K562 (cell line): ENCODE measurements around the gene LUZP1. TPM values are rescaled to one million over a fixed set of nuclear protein-coding genes. Genes with fewer than 3 reads are reported as not detected.

Source experiments
- ATAC-seq: fragments of 200-7000 bp; cut with Tn5 transposase; 3 replicates; pipeline ENCODE4 v1.9.1; 2020; ENCODE audit warnings: moderate library complexity
- BruUV-seq: library from RNA; stranded (reverse); fragments of 400-500 nt; replicated peaks from 2 replicates; lab custom pipeline; 2021; lab: Mats Ljungman, UMichigan
- CTCF ChIA-PET: fragments of 300-600 bp; formaldehyde crosslinking; extraction: SDS; loops from one replicate; lab custom pipeline; 2021; ENCODE audit warnings: low intra/inter-chr PET ratio; lab: Yijun Ruan, JAX
- POLR2A ChIA-PET: fragments of 300-600, 350-650 bp; sonication (Branson Sonifier 250); formaldehyde crosslinking; extraction: SDS; loops from one replicate; lab custom pipeline; 2021; ENCODE audit warnings: antibody characterized with exemption, inconsistent platforms; lab: Yijun Ruan, JAX
- DNase-seq, 4 experiments: peaks; one replicate each; pipeline versions ENCODE4 v3.0.0 to v3.0.0-alpha.2; 2011 to 2018; ENCODE audit warnings: low spot score in 3 of 4, mixed read lengths in 3 of 4; ENCODE audit errors: extremely low read depth in 1 of 4
- FAIRE-seq: peaks from 2 replicates; lab custom pipeline; 2011; peaks lifted over from hg19 to GRCh38; lab: Jason Lieb, UNC
- H2AFZ ChIP-seq: 2 replicates; pipeline ENCODE4 v1.6.0; 2011; ENCODE audit warnings: low read depth, low read length, control low read depth, inconsistent platforms
- H3K27ac ChIP-seq: fragments of 200-600 bp; 3 replicates; pipeline ENCODE4 v1.8.0; 2011; ENCODE audit warnings: low read depth, mild to moderate bottlenecking, control low read depth, inconsistent platforms, low read length, moderate library complexity, mixed read lengths; ENCODE audit errors: extremely low read depth
- H3K27me3 ChIP-seq, 2 experiments: fragments of 300-600 bp in 1 of 2; 2 replicates in 1 of 2; 3 replicates in 1 of 2; pipeline versions ENCODE4 v1.6.0 to v1.8.0; 2011; ENCODE audit warnings: inconsistent platforms in 2 of 2, low read length in 2 of 2, mild to moderate bottlenecking in 1 of 2, mixed read lengths in 1 of 2, moderate library complexity in 1 of 2; ENCODE audit not compliant: control insufficient read depth in 2 of 2, insufficient read depth in 2 of 2
- H3K36me3 ChIP-seq: fragments of 300-600 bp; 3 replicates; pipeline ENCODE4 v1.8.0; 2011; ENCODE audit warnings: mild to moderate bottlenecking, low read length, inconsistent platforms; ENCODE audit not compliant: control insufficient read depth, insufficient read depth
- H3K4me1 ChIP-seq, 2 experiments: fragments of 200-600 bp in 1 of 2; replicated peaks in 1 of 2; 2 replicates in 1 of 2; 3 replicates in 1 of 2; pipeline versions ENCODE4 v1.5.1 to v1.8.0; 2011; ENCODE audit warnings: inconsistent platforms in 2 of 2, low read length in 2 of 2, mild to moderate bottlenecking in 1 of 2, mixed read lengths in 1 of 2, moderate library complexity in 1 of 2; ENCODE audit not compliant: control insufficient read depth in 2 of 2, insufficient read depth in 2 of 2
- H3K4me2 ChIP-seq: 2 replicates; pipeline ENCODE4 v1.6.1; 2011; ENCODE audit warnings: low read length, control low read depth, inconsistent platforms, mixed read lengths; ENCODE audit not compliant: insufficient read depth
- H3K4me3 ChIP-seq: fragments of 200-600 bp; sonication (generic), shearing (Covaris generic); 2 replicates; pipeline ENCODE4 v1.5.1; 2016; ENCODE audit warnings: control low read depth, inconsistent platforms
- H3K79me2 ChIP-seq: fragments of 200-600 bp; 3 replicates; pipeline ENCODE4 v1.8.0; 2011; ENCODE audit warnings: low read length, inconsistent platforms; ENCODE audit not compliant: control insufficient read depth, insufficient read depth
- H3K9ac ChIP-seq, 2 experiments: 2 replicates each; pipeline versions ENCODE4 v1.6.0 to v1.6.1; 2011; ENCODE audit warnings: low read depth in 2 of 2, low read length in 2 of 2, control low read depth in 1 of 2, inconsistent platforms in 1 of 2, mild to moderate bottlenecking in 1 of 2, mixed read lengths in 1 of 2; ENCODE audit not compliant: insufficient read depth in 1 of 2
- H3K9me1 ChIP-seq: one replicate; pipeline ENCODE4 v1.6.0; 2011; ENCODE audit warnings: inconsistent platforms, mild to moderate bottlenecking, low read length, moderate library complexity; ENCODE audit not compliant: control insufficient read depth, insufficient read depth
- H3K9me3 ChIP-seq: replicated peaks from 2 replicates; pipeline ENCODE4 v1.5.1; 2011; ENCODE audit warnings: low read depth, low read length, inconsistent platforms; ENCODE audit not compliant: control insufficient read depth, insufficient read depth
- H4K20me1 ChIP-seq: replicated peaks from 2 replicates; pipeline ENCODE4 v1.6.1; 2011; ENCODE audit warnings: low read length, inconsistent platforms, mixed read lengths; ENCODE audit not compliant: control insufficient read depth, insufficient read depth
- ELF1 ChIP-seq: fragments of 200-800 bp; sonication (Bioruptor generic); IDR thresholded peaks from 2 replicates; pipeline ENCODE4 v1.6.1; 2016; ENCODE audit warnings: missing genetic modification characterization, missing compliant biosample characterization
- EWSR1 ChIP-seq: fragments of 450-650 bp; IDR thresholded peaks from 2 replicates; pipeline ENCODE4 v1.6.1; 2018; ENCODE audit warnings: borderline replicate concordance, mild to moderate bottlenecking, low read depth, moderate library complexity; ENCODE audit not compliant: partially characterized antibody
- GABPB1 ChIP-seq: sonication (generic); formaldehyde crosslinking; IDR thresholded peaks from 2 replicates; pipeline ENCODE4 v1.8.0; 2022; ENCODE audit warnings: mild to moderate bottlenecking, missing genetic modification reagents
- NRF1 ChIP-seq, 2 experiments: fragments of 450-650 bp; IDR thresholded peaks in 1 of 2; conservative IDR thresholded peaks in 1 of 2; 2 replicates each; pipeline ENCODE4 v1.6.1; 2014; ENCODE audit warnings: mild to moderate bottlenecking in 2 of 2
- TFAP4 ChIP-seq: sonication (generic); formaldehyde crosslinking; IDR thresholded peaks from 2 replicates; pipeline ENCODE4 v1.8.0; 2022; ENCODE audit warnings: missing genetic modification reagents, mild to moderate bottlenecking, moderate library complexity, borderline replicate concordance
- ZBTB1 ChIP-seq: sonication (generic); formaldehyde crosslinking; IDR thresholded peaks from 2 replicates; pipeline ENCODE4 v1.8.1; 2023; ENCODE audit warnings: missing genetic modification reagents, low read depth, mild to moderate bottlenecking, borderline replicate concordance
- ZNF121 ChIP-seq: sonication (generic); formaldehyde crosslinking; conservative IDR thresholded peaks from 2 replicates; pipeline ENCODE4 v1.8.0; 2022; ENCODE audit warnings: missing genetic modification reagents
- ZNF212 ChIP-seq: fragments of 450-650 bp; formaldehyde crosslinking; IDR thresholded peaks from 2 replicates; pipeline ENCODE4 v1.4.0; 2020; ENCODE audit warnings: mild to moderate bottlenecking
- WGBS: fragments of 100-300 bp; shearing (Covaris generic); methylation state at CpG from one replicate; pipeline ENCODE4 v1.1.6; 2016; ENCODE audit warnings: low coverage, mixed read lengths; ENCODE audit not compliant: insufficient coverage; ENCODE audit errors: missing lambda C conversion rate; 5-methylcytosine and 5-hydroxymethylcytosine counted together
- in situ Hi-C: fragments of 300-500 bp; cut with MboI; formaldehyde crosslinking; loops from 4 replicates; pipeline ENCODE4 v1.15.0; 2018; ENCODE audit warnings: inconsistent platforms, mixed read lengths
- intact Hi-C: fragments of 100-400 bp; cut with micrococcal nuclease; formaldehyde crosslinking; loops from 2 replicates; pipeline ENCODE4 v1.14.2; 2022
- polyA plus RNA-seq, 8 experiments: library from polyadenylated mRNA; depleted of rRNA in 4 of 8; stranded (reverse) in 5 of 8; unstranded in 3 of 8; fragments of >200 nt; fragmentation: Nextera tagmentation in 2 of 8; fragmentation: Illumina TruSeq in 1 of 8; extraction: Ambion mirVana in 2 of 8; extraction: Trizol in 1 of 8; gene quantifications; 2 replicates each; pipeline versions ENCODE4 v1.2.1 to v1.2.3, GENCODE V29; 2011 to 2014; ENCODE audit warnings: inconsistent platforms in 1 of 8, missing spikeins in 1 of 8
- total RNA-seq, 7 experiments: library from RNA; depleted of rRNA in 6 of 7; stranded (reverse); fragments of >200 nt in 6 of 7; fragmentation: Illumina TruSeq in 2 of 7; extraction: Trizol in 2 of 7; gene quantifications; 2 replicates each; pipeline versions ENCODE4 v1.2.1 to v1.2.3, GENCODE V29; 2011 to 2021; ENCODE audit warnings: low replicate concordance in 1 of 7

LUZP1 gene
- total and polyA plus RNA-seq, 9 of the 15 experiments (the other 6 are each of a cell fraction or from before 2014, with no cell fraction given) = 6.5 to 19.1 (median 12.4) TPM

DNA sequence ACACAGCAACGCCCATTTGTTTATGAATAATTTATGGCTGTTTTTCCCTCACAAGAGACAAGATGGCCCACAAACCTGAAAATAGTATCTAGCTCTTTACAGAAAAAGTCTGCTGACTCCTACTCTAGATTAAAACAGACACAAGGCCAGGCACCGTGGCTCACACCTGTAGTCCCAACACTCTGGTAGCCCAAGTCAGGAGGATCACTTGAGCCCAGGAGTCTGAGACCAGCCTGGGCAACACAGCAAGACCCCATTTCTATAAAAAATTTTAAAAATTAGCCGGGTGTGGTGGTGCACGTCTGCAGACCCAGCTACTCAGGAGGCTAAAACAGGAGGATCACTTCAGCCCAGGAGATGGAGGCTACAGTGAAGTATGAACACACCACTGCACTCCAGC lies 34.6 kb downstream of the LUZP1 start:
- CTCF ChIA-PET = no interaction called here
- Histone ChIP-seq H2AFZ (no peak overlapping the region), H3K9ac (no peak overlapping the region), H3K4me3 (no peak overlapping the region), H3K9me1 (no peaks in the 10 kb centered on the region), H3K4me1 (no peaks in the 10 kb centered on the region), H4K20me1 (no peaks in the 10 kb centered on the region)
- no TSS peak for BruUV-seq
- WGBS = 52% methylated on average over 4 of the region's 4 CpGs
- DNase-seq = no peak
- in situ Hi-C loops = no loop called here
- FAIRE-seq = no peak
- no peak for TF ChIP-seq TFAP4 (CRISPR knock-in tag)
- no peak for TF ChIP-seq EWSR1
- no peak for TF ChIP-seq ZBTB1
- TF ChIP-seq ELF1 (tag) = no peak
- peak; percentile 89 for TF ChIP-seq ZNF121 (CRISPR knock-in tag)
- no peak for TF ChIP-seq GABPB1 (CRISPR knock-in tag)
- no peak for TF ChIP-seq ZNF212 (CRISPR knock-in tag)
- TF ChIP-seq NRF1 (conservative IDR thresholded peaks at IDR 0.05 in 1 of 2, IDR thresholded peaks at IDR 0.05 in 1 of 2) = no peak
- TF ChIP-seq, all 486 proteins: peak for 1
- no peaks in the 10 kb centered on the region for H3K9me3 ChIP-seq
- POLR2A ChIA-PET = interaction anchor here (0.7 to 4.9 kb wide), 3 partner anchors 14 to 412 kb away, joined by 3 to 21 read pairs (median 3); no protein-coding TSS in a partner anchor
- no peak overlapping the region for H3K27ac ChIP-seq
- H3K79me2 ChIP-seq = peaks cover 28% of the 10 kb centered on the region
- H3K4me2 ChIP-seq = no peak overlapping the region
- no peaks in the 10 kb centered on the region for H3K27me3 ChIP-seq
- no peak for ATAC-seq
- intact Hi-C loops = no loop called here
- no peaks in the 10 kb centered on the region; the same call in 2 of the 3 replicates for H3K36me3 ChIP-seq
